Measurements from ENCODE around the gene ADAMTSL2. TPM values are rescaled to one million over a fixed set of nuclear protein-coding genes. Genes with fewer than 3 reads are reported as not detected.

The ADAMTSL2 gene
- total RNA-seq, 4 donors from 2014 or later, result 11.1 to 38.9 (median 26.9) TPM

GRCh38 chr9:133489253-133490190 lies 45.0 kb upstream of the ADAMTSL2 start:
- H3K9me3 ChIP-seq, result no peaks in the 10 kb centered on the region
- H3K27ac ChIP-seq, result no peak overlapping the region
- H3K27me3 ChIP-seq, result no peaks in the 10 kb centered on the region
- 73 to 82% methylated on average over 19 of the region's 19 CpGs for whole genome bisulfite sequencing, 2 donors
- DNase-seq (ENCODE audit: low spot score in 2 of 2), result no peak
- peaks cover 0 to 44% (median 13%) of the 10 kb centered on the region in 4 donors for H3K4me1 ChIP-seq
- no peak overlapping the region for H3K4me3 ChIP-seq
- TF ChIP-seq EP300 (IDR thresholded peaks at IDR 0.05), result no peak
- no peak for TF ChIP-seq POLR2A (IDR thresholded peaks at IDR 0.05)
- no peak for TF ChIP-seq CTCF (IDR thresholded peaks at IDR 0.05)
- no peaks in the 10 kb centered on the region for H3K36me3 ChIP-seq

- no peak overlapping the region for H3K27ac ChIP-seq
- WGBS, 2 donors, result 64 to 72% methylated on average over 12 to 13 of the region's 13 CpGs
- H3K4me3 ChIP-seq, result no peak overlapping the region
- H3K36me3 ChIP-seq, result no peaks in the 10 kb centered on the region
- no peaks in the 10 kb centered on the region for H3K9me3 ChIP-seq
- TF ChIP-seq POLR2A (IDR thresholded peaks at IDR 0.05) (no peak), CTCF (IDR thresholded peaks at IDR 0.05) (no peak)
- peaks cover 0 to 49% (median 13%) of the 10 kb centered on the region in 4 donors for H3K4me1 ChIP-seq
- H3K27me3 ChIP-seq, result no peaks in the 10 kb centered on the region
- no peak for DNase-seq (ENCODE audit: low spot score in 2 of 2)
Observed at GRCh38 chr9:133490201-133490681, 44.3 kb upstream of the ADAMTSL2 start.

- WGBS, 2 donors, result 70 to 77% methylated on average over 12 of the region's 12 CpGs
- Histone ChIP-seq H3K4me1 (peaks cover 0 to 46% (median 12%) of the 10 kb centered on the region in 4 donors), H3K27ac (peak overlapping the region in 1 of 4 donors; percentile 76), H3K27me3 (no peaks in the 10 kb centered on the region), H3K4me3 (no peak overlapping the region), H3K36me3 (no peaks in the 10 kb centered on the region), H3K9me3 (no peaks in the 10 kb centered on the region)
- TF ChIP-seq POLR2A (IDR thresholded peaks at IDR 0.05), result no peak
- no peak for DNase-seq (ENCODE audit: low spot score in 2 of 2)
Observed at GRCh38 chr9:133490865-133491655, 43.4 kb upstream of the ADAMTSL2 start.

GRCh38 chr9:133491656-133491925 lies 42.9 kb upstream of the ADAMTSL2 start:
- WGBS, 2 donors, result 83 to 96% methylated on average over 8 of the region's 8 CpGs
- Histone ChIP-seq H3K36me3 (no peaks in the 10 kb centered on the region), H3K4me1 (peaks cover 0 to 46% (median 11%) of the 10 kb centered on the region in 4 donors), H3K4me3 (no peak overlapping the region), H3K27ac (peak overlapping the region in 2 of 4 donors; percentile 70 to 76), H3K27me3 (no peaks in the 10 kb centered on the region), H3K9me3 (no peaks in the 10 kb centered on the region)
- DNase-seq (ENCODE audit: low spot score in 2 of 2), result no peak
- no peak for TF ChIP-seq POLR2A (IDR thresholded peaks at IDR 0.05)
- no peak for TF ChIP-seq CTCF (IDR thresholded peaks at IDR 0.05)
- no peak for TF ChIP-seq EP300 (IDR thresholded peaks at IDR 0.05)

GRCh38 chr9:133492061-133493021 lies 42.2 kb upstream of the ADAMTSL2 start:
- Histone ChIP-seq H3K27ac (peak overlapping the region in 3 of 4 donors; percentile 52 to 76 (median 70)), H3K36me3 (no peaks in the 10 kb centered on the region), H3K27me3 (peaks cover 0 to 5% of the 10 kb centered on the region in 2 donors), H3K4me1 (peaks cover 0 to 50% (median 11%) of the 10 kb centered on the region in 4 donors), H3K4me3 (no peak overlapping the region), H3K9me3 (no peaks in the 10 kb centered on the region)
- TF ChIP-seq POLR2A (IDR thresholded peaks at IDR 0.05), result no peak
- TF ChIP-seq CTCF (IDR thresholded peaks at IDR 0.05), result no peak
- no peak for DNase-seq (ENCODE audit: low spot score in 2 of 2)
- WGBS, 2 donors, result 43 to 49% methylated on average over 28 to 30 of the region's 33 CpGs

Measured in tibial nerve (tissue), 4 donors.